Right lobe of liver (tissue), 6 donors: ENCODE measurements around the gene COL4A1. TPM values are rescaled to one million over a fixed set of nuclear protein-coding genes. Genes with fewer than 3 reads are reported as not detected.

Source experiments
- ATAC-seq, 4 donors: fragments of 200-7000 bp; cut with Tn5 transposase; one replicate each; pipeline ENCODE4 v1.9.1; 2020; ENCODE audit warnings: mild to moderate bottlenecking in 4 of 4, moderate library complexity in 4 of 4
- DNase-seq, 3 donors: peaks; one replicate each; pipeline ENCODE4 v3.0.0-alpha.2; 2020
- H3K27ac ChIP-seq, 3 donors: fragments of 200-600 bp; one replicate each; pipeline ENCODE4 v1.8.0; 2022
- H3K27me3 ChIP-seq, 2 donors: fragments of 200-600 bp; one replicate each; pipeline ENCODE4 v1.8.0; 2022
- H3K36me3 ChIP-seq, 4 donors: fragments of 200-600 bp; sonication (generic) in 1 of 4; one replicate each; pipeline versions ENCODE4 v1.5.1 to v1.8.0; 2017 to 2022; ENCODE audit warnings: control low read depth in 1 of 4
- H3K4me1 ChIP-seq, 4 donors: fragments of 200-600 bp; sonication (generic) in 1 of 4; one replicate each; pipeline versions ENCODE4 v1.5.1 to v1.8.0; 2017 to 2022; ENCODE audit warnings: control low read depth in 1 of 4
- H3K4me3 ChIP-seq, 3 donors: fragments of 200-600 bp; one replicate each; pipeline ENCODE4 v1.8.0; 2022
- H3K9me3 ChIP-seq, 4 donors: fragments of 200-600 bp; sonication (generic) in 1 of 4; one replicate each; pipeline versions ENCODE4 v1.5.1 to v1.8.0; 2017 to 2022; ENCODE audit warnings: control low read depth in 1 of 4
- POLR2A ChIP-seq: fragments of 450-650 bp; IDR thresholded peaks from one replicate; pipeline ENCODE4 v1.6.1; 2017; ENCODE audit warnings: antibody characterized with exemption, mild to moderate bottlenecking
- WGBS: methylation state at CpG from one replicate; pipeline ENCODE4 v1.1.6; 2018; ENCODE audit warnings: low coverage, low lambda C conversion rate; ENCODE audit not compliant: insufficient coverage; ENCODE audit errors: missing lambda C conversion rate; 5-methylcytosine and 5-hydroxymethylcytosine counted together
- intact Hi-C, 2 donors: fragments of 100-400 bp; cut with DNase I; formaldehyde crosslinking; loops; one replicate each; pipeline versions ENCODE4 v1.11.2 to v1.14.1; 2022
- total RNA-seq, 6 experiments: library from RNA; depleted of rRNA in 2 of 6; stranded (reverse); fragments of >200 nt in 2 of 6; fragmentation: NEBNext Ultra II Directional in 3 of 6; extraction: Animal tissue kit (Norgen Biotek cat#: 25700) in 3 of 6; gene quantifications; one replicate each; pipeline versions ENCODE4 v1.1.0 to v1.2.4, GENCODE V29; 2016 to 2023
- TF ChIP-seq, protein P1 (sequence below), 4 donors: fragments of 200-600 bp in 3 of 4; fragments of 450-650 bp in 1 of 4; IDR thresholded peaks; one replicate each; pipeline versions ENCODE4 v1.5.1 to v1.8.0; 2016 to 2022; ENCODE audit warnings: antibody characterized with exemption in 4 of 4, mild to moderate bottlenecking in 2 of 4
- donor health status: DM: no; HTN: yes; CAD: no.
- donor health status: DM: no; HTN: no; CAD: no.
- donor health status: DM: no; HTN: no; CAD: no.
- donor health status: DM: no; HTN: yes; CAD: no.
- donor health status: DM: no; HTN: yes; CAD: no.

The COL4A1 gene
- total RNA-seq, 6 experiments from 2014 or later, result 8.0 to 89.8 (median 41.1) TPM

- H3K36me3 ChIP-seq, result no peaks in the 10 kb centered on the region
- no peaks in the 10 kb centered on the region for H3K9me3 ChIP-seq
- TF ChIP-seq POLR2A, result no peak
- TF ChIP-seq, protein P1, sequence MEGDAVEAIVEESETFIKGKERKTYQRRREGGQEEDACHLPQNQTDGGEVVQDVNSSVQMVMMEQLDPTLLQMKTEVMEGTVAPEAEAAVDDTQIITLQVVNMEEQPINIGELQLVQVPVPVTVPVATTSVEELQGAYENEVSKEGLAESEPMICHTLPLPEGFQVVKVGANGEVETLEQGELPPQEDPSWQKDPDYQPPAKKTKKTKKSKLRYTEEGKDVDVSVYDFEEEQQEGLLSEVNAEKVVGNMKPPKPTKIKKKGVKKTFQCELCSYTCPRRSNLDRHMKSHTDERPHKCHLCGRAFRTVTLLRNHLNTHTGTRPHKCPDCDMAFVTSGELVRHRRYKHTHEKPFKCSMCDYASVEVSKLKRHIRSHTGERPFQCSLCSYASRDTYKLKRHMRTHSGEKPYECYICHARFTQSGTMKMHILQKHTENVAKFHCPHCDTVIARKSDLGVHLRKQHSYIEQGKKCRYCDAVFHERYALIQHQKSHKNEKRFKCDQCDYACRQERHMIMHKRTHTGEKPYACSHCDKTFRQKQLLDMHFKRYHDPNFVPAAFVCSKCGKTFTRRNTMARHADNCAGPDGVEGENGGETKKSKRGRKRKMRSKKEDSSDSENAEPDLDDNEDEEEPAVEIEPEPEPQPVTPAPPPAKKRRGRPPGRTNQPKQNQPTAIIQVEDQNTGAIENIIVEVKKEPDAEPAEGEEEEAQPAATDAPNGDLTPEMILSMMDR (IDR thresholded peaks at IDR 0.05), result no peak
- WGBS, result 46% methylated on average over 16 of the region's 21 CpGs
- intact Hi-C loops, result no loop called here
- DNase-seq, result no peak
- peaks cover 0 to 2% (median 0%) of the 10 kb centered on the region in 4 donors for H3K4me1 ChIP-seq
- no peaks in the 10 kb centered on the region for H3K27me3 ChIP-seq
- H3K4me3 ChIP-seq, result no peak overlapping the region
- no peak overlapping the region for H3K27ac ChIP-seq
- peak in 3 of 4 donors; percentile 13 to 32 (median 26) for ATAC-seq
Observed at GRCh38 chr13:110286833-110287819, 19.8 kb downstream of the COL4A1 start.

GRCh38 chr13:110285991-110286832, 20.7 kb downstream of the COL4A1 start:
- Histone ChIP-seq H3K4me3 (no peak overlapping the region), H3K4me1 (peaks cover 0 to 2% (median 0%) of the 10 kb centered on the region in 4 donors), H3K36me3 (no peaks in the 10 kb centered on the region), H3K9me3 (no peaks in the 10 kb centered on the region), H3K27ac (no peak overlapping the region), H3K27me3 (no peaks in the 10 kb centered on the region)
- TF ChIP-seq POLR2A, result no peak
- TF ChIP-seq, protein P1 (IDR thresholded peaks at IDR 0.05), result no peak
- no peak for DNase-seq
- 47% methylated on average over 7 of the region's 14 CpGs for WGBS
- intact Hi-C loops, result no loop called here
- no peak for ATAC-seq

DNA sequence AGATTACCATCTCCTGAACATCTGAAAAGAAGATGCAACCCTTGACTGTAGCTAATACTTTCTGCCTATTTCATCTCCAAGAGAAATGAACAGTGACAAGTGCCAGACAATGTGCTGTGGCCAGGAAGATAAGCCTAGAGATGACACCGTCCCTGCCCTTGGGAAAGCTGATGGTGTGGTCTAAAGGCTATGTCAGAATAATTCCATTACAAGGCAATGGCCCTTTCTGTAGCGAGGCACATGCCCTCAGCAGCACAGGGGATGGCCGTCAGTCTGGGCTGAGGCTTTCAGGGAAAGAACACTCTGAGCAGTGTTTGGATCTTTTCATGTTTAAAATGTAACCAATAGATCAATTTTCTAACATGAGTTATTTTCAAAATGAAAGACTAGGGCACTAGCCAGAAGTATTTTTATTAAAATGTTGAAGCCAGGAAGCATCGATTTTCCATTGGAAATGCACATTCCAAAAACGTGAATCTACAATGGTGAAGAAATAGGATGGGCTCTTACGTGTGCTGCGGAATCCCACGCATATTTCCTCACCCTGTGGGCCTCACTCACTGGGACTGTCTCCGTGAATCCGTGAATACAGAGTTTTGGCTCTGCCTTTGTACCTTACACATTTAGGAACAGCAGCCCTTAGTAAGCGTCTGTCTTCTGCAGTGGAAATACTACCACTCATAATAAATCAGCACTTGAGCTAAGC, 22.0 kb downstream of the COL4A1 start:
- DNase-seq (no peak), ATAC-seq (no peak)
- 56% methylated on average over 7 of the region's 11 CpGs for WGBS
- Histone ChIP-seq H3K27ac (no peak overlapping the region), H3K4me3 (no peak overlapping the region), H3K9me3 (no peaks in the 10 kb centered on the region), H3K36me3 (no peaks in the 10 kb centered on the region), H3K4me1 (peaks cover 0 to 2% (median 0%) of the 10 kb centered on the region in 4 donors), H3K27me3 (no peaks in the 10 kb centered on the region)
- intact Hi-C loops, result no loop called here
- TF ChIP-seq, protein P1 (IDR thresholded peaks at IDR 0.05), result no peak
- TF ChIP-seq POLR2A, result no peak
